Measurements from ENCODE around the gene RRBP1. TPM values are rescaled to one million over a fixed set of nuclear protein-coding genes. Genes with fewer than 3 reads are reported as not detected.
A peak's percentile ranks its signal among the peaks of the same experiment; 100 is the strongest.
"Not testable (repeated sequence)": the region's sequence is repeated elsewhere in the genome, so short reads cannot be mapped to it uniquely, and the experiment has no call there.

RRBP1 gene
- total RNA-seq, 2 experiments from 2014 or later = 48.0 to 51.0 TPM

- Mint-ChIP-seq H3K27me3 (no peaks in the 10 kb centered on the region), H3K9me3 (peaks cover 4% of the 10 kb centered on the region), H3K4me3 (no peak overlapping the region), H3K36me3 (peaks cover 38% of the 10 kb centered on the region), H3K27ac (peak overlapping the region; percentile 30), H3K4me1 (peaks cover 45% of the 10 kb centered on the region)
- POLR2A ChIA-PET = no interaction called here
- no peak for ATAC-seq (ENCODE audit: low read depth)
- DNase-seq = no peak
These were observed 21.4 kb downstream of the RRBP1 start for GRCh38 chr20:17660667-17661066.

- POLR2A ChIA-PET = no interaction called here
- Mint-ChIP-seq H3K27ac (no peak overlapping the region), H3K9me3 (peaks cover 4% of the 10 kb centered on the region), H3K4me1 (peaks cover 39% of the 10 kb centered on the region), H3K36me3 (peaks cover 38% of the 10 kb centered on the region), H3K27me3 (no peaks in the 10 kb centered on the region), H3K4me3 (no peak overlapping the region)
- ATAC-seq (ENCODE audit: low read depth) (no peak), DNase-seq (no peak)
These were observed 22.2 kb downstream of the RRBP1 start for GRCh38 chr20:17659801-17660200.

GRCh38 chr20:17659344-17659743, 22.7 kb downstream of the RRBP1 start:
- H3K4me3 Mint-ChIP-seq; POLR2A ChIA-PET; H3K9me3 Mint-ChIP-seq; DNase-seq; ATAC-seq (ENCODE audit: low read depth); H3K27me3 Mint-ChIP-seq; H3K27ac Mint-ChIP-seq: not testable (repeated sequence)
- H3K36me3 Mint-ChIP-seq = peaks cover 38% of the 10 kb centered on the region
- peaks cover 36% of the 10 kb centered on the region for H3K4me1 Mint-ChIP-seq

GRCh38 chr20:17658648-17658993, 23.4 kb downstream of the RRBP1 start:
- peaks cover 4% of the 10 kb centered on the region for H3K9me3 Mint-ChIP-seq
- DNase-seq (no peak), ATAC-seq (ENCODE audit: low read depth) (no peak)
- H3K27ac Mint-ChIP-seq = no peak overlapping the region
- H3K36me3 Mint-ChIP-seq = peaks cover 40% of the 10 kb centered on the region
- POLR2A ChIA-PET = no interaction called here
- H3K4me1 Mint-ChIP-seq = peaks cover 29% of the 10 kb centered on the region
- H3K27me3 Mint-ChIP-seq = no peaks in the 10 kb centered on the region
- no peak overlapping the region for H3K4me3 Mint-ChIP-seq

- no peak overlapping the region for H3K27ac Mint-ChIP-seq
- peaks cover 40% of the 10 kb centered on the region for H3K36me3 Mint-ChIP-seq
- POLR2A ChIA-PET = no interaction called here
- no peak for DNase-seq
- H3K4me1 Mint-ChIP-seq = peaks cover 24% of the 10 kb centered on the region
- H3K4me3 Mint-ChIP-seq = no peak overlapping the region
- H3K27me3 Mint-ChIP-seq = no peaks in the 10 kb centered on the region
- no peak for ATAC-seq (ENCODE audit: low read depth)
- H3K9me3 Mint-ChIP-seq = peaks cover 4% of the 10 kb centered on the region
These were observed 24.0 kb downstream of the RRBP1 start for GRCh38 chr20:17657898-17658647.

- POLR2A ChIA-PET = no interaction called here
- peaks cover 4% of the 10 kb centered on the region for H3K9me3 Mint-ChIP-seq
- no peak overlapping the region for H3K4me3 Mint-ChIP-seq
- no peak overlapping the region for H3K27ac Mint-ChIP-seq
- H3K36me3 Mint-ChIP-seq = peaks cover 38% of the 10 kb centered on the region
- peaks cover 17% of the 10 kb centered on the region for H3K4me1 Mint-ChIP-seq
- DNase-seq (no peak), ATAC-seq (ENCODE audit: low read depth) (no peak)
- no peaks in the 10 kb centered on the region for H3K27me3 Mint-ChIP-seq
These were observed 24.8 kb downstream of the RRBP1 start for GRCh38 chr20:17657079-17657825.

GRCh38 chr20:17655865-17656479, 26.1 kb downstream of the RRBP1 start:
- H3K4me1 Mint-ChIP-seq = peaks cover 11% of the 10 kb centered on the region
- H3K4me3 Mint-ChIP-seq = no peak overlapping the region
- H3K27ac Mint-ChIP-seq = no peak overlapping the region
- POLR2A ChIA-PET = no interaction called here
- no peak for DNase-seq
- no peak for ATAC-seq (ENCODE audit: low read depth)
- H3K27me3 Mint-ChIP-seq = no peaks in the 10 kb centered on the region
- peaks cover 38% of the 10 kb centered on the region for H3K36me3 Mint-ChIP-seq
- peaks cover 4% of the 10 kb centered on the region for H3K9me3 Mint-ChIP-seq

- Mint-ChIP-seq H3K27me3 (no peaks in the 10 kb centered on the region), H3K4me3 (no peak overlapping the region), H3K36me3 (peaks cover 34% of the 10 kb centered on the region), H3K4me1 (peaks cover 11% of the 10 kb centered on the region), H3K9me3 (peaks cover 4% of the 10 kb centered on the region), H3K27ac (no peak overlapping the region)
- POLR2A ChIA-PET = no interaction called here
- DNase-seq (no peak), ATAC-seq (ENCODE audit: low read depth) (no peak)
These were observed 26.8 kb downstream of the RRBP1 start for GRCh38 chr20:17655286-17655651.

GRCh38 chr20:17654649-17655285, 27.3 kb downstream of the RRBP1 start:
- ATAC-seq (ENCODE audit: low read depth) = no peak
- H3K9me3 Mint-ChIP-seq = peaks cover 2% of the 10 kb centered on the region
- H3K36me3 Mint-ChIP-seq = peaks cover 29% of the 10 kb centered on the region
- no peak for DNase-seq
- peaks cover 10% of the 10 kb centered on the region for H3K4me1 Mint-ChIP-seq
- POLR2A ChIA-PET = no interaction called here
- no peaks in the 10 kb centered on the region for H3K27me3 Mint-ChIP-seq
- no peak overlapping the region for H3K4me3 Mint-ChIP-seq
- no peak overlapping the region for H3K27ac Mint-ChIP-seq

- Mint-ChIP-seq H3K27ac (no peak overlapping the region), H3K36me3 (peaks cover 25% of the 10 kb centered on the region), H3K9me3 (peaks cover 2% of the 10 kb centered on the region), H3K27me3 (no peaks in the 10 kb centered on the region), H3K4me1 (peaks cover 11% of the 10 kb centered on the region), H3K4me3 (no peak overlapping the region)
- no peak for DNase-seq
- no peak for ATAC-seq (ENCODE audit: low read depth)
- POLR2A ChIA-PET = no interaction called here
These were observed 28.0 kb downstream of the RRBP1 start for GRCh38 chr20:17653835-17654648.

- H3K4me1 Mint-ChIP-seq = peaks cover 6% of the 10 kb centered on the region
- DNase-seq (peak; percentile 19), ATAC-seq (ENCODE audit: low read depth) (no peak)
- H3K9me3 Mint-ChIP-seq = no peaks in the 10 kb centered on the region
- POLR2A ChIA-PET = no interaction called here
- H3K27me3 Mint-ChIP-seq = no peaks in the 10 kb centered on the region
- H3K36me3 Mint-ChIP-seq = peaks cover 11% of the 10 kb centered on the region
- H3K27ac Mint-ChIP-seq = no peak overlapping the region
- no peak overlapping the region for H3K4me3 Mint-ChIP-seq
These were observed 29.6 kb downstream of the RRBP1 start for GRCh38 chr20:17652411-17652810.

GRCh38 chr20:17651760-17652388, 30.2 kb downstream of the RRBP1 start:
- ATAC-seq (ENCODE audit: low read depth) (no peak), DNase-seq (peak; percentile 25)
- Mint-ChIP-seq H3K4me3 (no peak overlapping the region), H3K4me1 (peaks cover 6% of the 10 kb centered on the region), H3K36me3 (peaks cover 9% of the 10 kb centered on the region), H3K27ac (no peak overlapping the region), H3K27me3 (no peaks in the 10 kb centered on the region), H3K9me3 (no peaks in the 10 kb centered on the region)
- POLR2A ChIA-PET = no interaction called here
